Limb (tissue), 2 donors: ENCODE data around the gene BAZ2B.

Source experiments
- DNase-seq, 2 donors: peaks; one replicate each; pipeline ENCODE4 v3.0.0-alpha.2; 2016; ENCODE audit errors: extremely low spot score in 2 of 2

Gene BAZ2B

DNA sequence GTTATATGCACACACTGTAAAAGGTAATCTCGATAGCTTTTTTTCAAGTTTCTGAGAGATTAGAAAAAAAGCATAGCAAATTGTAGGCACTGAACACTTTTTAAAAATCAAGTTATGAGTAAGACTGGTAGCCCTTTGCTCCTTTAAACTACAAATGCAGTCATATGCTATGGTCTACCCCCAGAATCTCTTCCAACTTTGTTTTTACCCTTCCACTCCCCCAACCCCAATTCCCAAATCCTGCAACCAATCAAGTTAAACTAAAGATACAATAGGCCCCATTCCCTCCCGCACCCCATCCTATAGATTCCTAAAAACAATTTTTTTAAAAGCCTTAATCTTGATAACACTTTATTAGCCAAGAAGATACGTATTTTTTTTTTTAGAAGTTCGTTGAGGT, 752 bp upstream of the BAZ2B start:
- no peak for DNase-seq

DNA sequence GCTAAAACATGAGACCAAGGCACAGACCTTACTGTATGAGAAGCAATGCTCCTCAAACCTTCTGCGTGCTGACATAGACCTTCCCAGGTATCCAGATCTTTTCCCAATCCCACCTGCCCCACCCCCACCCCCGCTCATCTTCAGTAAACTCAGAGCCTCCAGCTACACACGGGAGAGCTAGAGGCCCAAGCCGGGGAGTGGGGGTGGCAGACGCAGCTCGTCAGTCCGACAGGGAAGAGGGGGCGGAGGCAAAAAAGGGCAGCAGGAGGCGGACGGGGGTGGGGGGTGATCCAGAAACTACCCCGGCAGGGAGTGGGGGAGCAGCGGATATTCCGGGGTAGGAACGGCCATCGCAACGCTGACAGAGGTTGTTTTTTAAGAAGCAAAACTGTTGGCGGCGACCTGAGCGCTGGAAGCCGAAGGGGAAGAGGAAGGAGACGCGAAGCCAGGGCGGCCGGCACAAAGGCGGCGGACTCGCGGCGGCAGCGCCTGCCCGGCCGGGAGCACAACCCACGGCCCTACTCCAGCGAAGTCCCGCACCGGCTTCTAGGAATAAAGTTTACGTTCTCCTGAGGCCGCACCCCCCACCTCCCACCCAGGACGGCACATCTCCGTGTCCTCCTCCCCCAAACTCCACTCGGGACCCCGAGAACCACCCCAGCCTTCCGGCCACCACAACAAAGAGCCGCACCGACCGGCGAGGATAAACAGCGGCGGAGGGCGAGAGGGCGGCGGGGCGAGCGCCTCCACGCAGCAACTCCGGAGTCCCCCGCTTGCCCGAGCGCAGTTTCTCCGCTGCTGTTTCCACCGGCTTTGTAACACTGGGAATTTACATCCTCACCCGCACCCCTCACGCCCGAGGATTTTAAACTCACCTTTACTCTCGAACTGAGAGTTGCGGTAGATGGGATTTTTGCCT, 722 bp downstream of the BAZ2B start:
- DNase-seq, result peak; percentile 92 to 94

DNA sequence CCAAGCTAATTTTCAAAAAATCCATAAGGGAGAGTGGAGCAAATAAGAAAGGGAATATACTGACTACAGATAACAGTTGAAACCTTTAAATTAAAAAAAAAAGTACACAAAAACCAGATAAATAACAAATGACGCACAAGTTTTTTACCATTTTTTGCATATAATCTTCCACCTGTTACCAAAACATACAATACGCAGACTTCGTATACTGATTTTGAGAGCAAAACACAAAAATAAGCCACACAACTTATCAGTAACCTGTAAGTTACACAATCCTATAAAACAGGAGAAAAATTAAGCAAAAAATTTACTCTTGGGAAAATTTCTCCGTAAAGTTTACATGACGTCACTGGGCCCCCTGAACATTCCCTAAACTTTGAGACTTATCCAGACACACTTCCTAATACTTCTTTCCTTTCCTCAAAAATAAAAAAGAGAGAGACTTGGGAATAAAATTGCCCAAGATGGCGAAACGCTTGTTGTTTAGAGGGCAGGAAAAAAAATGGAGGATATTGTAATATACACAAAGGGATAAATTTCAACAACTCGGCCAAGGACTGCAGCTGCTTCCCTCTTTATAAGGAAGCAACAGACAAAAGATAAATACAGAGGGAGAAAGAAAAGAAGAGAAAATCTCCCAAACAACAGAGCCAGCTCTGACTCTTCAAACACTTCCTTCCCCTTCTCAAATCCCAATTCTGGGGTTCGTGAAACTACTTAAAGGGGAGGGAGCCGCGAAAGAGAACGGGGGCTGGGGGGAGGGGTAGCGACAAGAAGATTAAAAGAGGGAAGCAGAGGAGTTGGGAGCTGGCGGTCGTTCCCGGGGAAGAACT, 1.6 kb downstream of the BAZ2B start:
- peak in 1 of 2 donors; percentile 84 for DNase-seq

DNA sequence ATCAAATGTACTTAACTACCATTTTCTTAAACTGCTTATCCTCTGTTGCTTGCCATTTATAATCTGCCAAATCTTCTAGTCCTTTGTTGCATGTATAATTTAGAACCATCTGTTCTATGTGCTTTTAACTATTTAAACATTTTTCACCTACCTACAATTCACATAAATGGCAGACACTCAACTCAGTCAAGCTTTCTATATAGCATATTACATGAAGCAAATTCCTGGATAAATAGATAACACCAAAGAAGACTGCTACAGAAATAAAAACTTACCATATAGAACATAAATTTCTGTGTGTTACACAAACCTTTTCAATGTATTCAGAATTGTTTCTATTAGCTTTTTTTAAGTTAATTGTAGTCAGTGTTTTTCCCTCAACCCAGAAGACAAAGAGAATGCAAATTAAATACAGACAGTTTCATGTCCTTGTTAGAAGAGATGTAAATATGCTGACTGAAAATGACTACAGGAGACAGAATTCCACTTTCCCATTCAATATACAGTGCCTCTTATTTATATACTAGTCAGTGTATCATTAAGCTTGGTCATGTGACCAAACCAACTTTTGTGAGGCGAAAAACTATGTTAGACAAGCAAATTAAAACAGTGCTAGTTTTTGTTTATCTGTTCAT, 2.6 kb downstream of the BAZ2B start:
- DNase-seq, result no peak

DNA sequence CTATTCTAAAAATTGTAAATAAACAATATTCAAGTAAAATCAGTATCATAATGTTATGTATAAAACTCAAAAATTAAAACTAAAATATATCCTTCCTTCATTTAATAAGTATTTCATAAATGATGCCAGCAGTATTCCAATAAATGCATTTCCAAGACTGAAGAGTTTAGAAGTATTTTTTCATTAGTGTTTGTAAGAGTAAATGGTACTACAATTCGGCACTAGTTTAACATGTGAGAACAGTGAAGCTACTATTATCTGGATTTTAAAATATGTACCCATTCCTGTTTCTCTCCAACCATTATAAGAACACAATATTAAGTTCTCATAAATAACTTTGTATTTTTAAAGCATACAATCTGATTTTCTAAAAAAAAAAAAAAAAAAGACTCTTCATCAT, 3.3 kb downstream of the BAZ2B start:
- no peak for DNase-seq

DNA sequence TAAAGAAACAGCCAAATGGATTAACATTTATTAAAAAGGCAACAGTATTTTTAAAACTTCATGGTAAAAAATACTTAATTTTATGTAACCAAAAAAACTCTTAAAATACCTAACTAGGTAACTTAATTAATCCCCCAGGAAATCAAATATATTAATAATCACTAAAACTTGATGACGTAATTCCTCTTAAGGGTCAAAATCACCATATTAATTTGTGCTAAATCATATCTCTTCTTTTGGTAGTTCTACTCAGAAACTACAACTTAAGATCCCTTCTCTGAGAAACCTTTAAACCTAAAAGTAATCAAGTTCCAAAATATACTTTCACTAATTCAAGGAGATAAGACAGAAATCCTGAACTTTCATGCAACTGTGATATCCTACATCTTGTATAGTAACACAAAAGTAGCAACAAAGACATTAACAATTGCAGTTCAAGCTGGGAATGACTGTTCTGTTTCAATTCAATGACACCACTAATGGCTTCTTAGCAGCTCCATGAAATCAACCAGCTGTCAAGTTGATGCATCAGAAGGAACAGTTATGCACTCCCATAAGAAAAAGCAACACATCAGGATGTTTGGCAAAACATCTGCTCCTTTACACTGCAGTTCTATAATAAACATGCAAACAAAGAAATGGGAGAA, 4.0 kb downstream of the BAZ2B start:
- DNase-seq, result no peak

DNA sequence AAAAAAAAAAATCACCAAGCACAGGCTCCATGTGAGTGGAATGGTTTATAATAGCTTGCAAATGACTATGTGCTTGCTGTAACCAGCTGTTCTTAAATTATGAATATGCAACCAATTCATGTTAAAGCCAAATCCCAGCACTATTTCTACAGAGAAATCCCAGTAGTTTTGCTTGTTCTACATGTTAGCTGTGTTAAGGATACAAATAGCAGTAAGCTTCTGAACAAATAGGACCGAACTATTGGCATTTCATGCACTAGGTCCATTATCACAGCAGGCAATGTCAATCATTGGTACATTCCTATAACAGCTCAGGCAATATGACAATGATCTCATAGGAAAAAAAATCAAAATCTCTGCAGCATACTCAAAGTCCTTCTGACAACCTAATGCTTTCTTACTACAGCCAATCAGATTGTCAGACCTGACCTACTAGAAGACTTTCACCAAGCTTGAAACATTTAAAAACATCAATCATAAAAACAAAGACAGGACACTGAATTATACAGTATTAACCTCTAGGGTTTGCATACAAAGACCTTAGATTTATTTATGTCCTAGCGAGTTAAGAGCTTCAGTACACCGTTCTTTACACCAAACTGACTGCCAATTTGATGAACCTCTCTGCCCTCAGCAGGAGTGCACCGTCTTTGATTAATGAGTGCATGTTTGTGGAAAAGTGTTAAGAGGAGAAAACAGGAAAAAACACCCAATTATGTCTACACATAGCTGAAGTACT, 6.4 kb downstream of the BAZ2B start:
- no peak for DNase-seq

DNA sequence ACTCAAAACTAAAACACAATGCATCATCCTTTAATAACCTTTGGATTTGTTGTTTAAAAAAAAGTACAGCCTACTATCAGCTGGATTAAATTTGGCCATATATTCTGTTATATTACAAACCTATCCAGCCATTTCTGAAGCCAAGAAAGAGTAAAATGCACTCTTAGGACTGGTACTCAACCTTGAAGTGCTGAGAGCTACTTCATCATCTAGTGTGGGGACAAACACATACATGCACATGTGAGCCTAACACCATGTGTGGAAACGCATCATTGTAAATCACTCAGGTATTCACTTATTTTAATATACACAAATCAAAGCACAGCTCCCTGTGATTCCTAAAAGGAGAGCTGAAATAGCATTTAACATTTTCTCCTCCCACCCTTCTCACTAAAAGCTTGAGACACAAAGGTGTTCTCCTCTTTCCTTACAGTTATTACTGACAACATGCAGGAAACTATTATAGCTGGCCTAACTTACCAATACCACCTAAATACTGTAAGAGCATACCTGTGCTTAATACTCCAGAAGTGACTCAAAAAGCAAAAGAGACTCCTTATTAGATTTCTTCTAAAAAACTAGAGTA, 7.5 kb downstream of the BAZ2B start:
- DNase-seq, result no peak

DNA sequence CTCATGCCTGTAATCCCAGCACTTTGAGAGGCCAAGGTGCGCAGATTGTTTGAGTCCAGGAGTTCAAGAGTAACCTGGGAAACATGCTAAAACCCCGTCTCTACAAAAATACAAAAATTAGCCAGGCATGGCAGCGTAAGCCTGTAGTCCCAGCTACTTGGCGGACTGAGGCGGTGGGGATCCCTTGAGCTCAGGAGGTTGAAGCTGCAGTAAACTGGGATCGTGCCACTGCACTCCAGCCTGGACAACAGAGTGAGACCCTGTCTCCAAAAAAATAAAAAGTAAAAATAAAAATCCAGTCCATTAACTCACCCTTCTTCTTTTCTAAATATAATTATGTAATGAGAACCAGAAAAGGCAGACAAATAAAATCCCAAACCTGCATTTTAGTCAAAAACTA, 8.2 kb downstream of the BAZ2B start:
- DNase-seq, result no peak

DNA sequence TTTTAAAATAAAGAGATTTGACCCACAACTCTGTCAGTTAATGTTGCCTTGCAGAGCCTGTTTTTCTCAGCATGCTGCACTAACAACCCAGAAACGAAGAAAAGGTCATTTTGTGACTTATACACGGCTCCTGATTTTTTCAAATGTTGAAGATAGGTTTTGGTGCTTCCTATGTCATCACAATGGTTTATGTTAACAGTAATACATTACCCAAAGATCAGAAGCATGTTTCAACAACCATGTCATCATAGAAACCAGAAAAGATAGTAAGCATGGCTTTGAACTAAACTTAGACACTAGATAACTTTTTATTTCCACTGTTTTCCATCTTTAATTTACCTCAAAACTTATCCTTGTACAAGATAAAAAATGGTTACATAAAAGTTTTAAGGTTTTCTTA, 10.1 kb downstream of the BAZ2B start:
- DNase-seq, result no peak

DNA sequence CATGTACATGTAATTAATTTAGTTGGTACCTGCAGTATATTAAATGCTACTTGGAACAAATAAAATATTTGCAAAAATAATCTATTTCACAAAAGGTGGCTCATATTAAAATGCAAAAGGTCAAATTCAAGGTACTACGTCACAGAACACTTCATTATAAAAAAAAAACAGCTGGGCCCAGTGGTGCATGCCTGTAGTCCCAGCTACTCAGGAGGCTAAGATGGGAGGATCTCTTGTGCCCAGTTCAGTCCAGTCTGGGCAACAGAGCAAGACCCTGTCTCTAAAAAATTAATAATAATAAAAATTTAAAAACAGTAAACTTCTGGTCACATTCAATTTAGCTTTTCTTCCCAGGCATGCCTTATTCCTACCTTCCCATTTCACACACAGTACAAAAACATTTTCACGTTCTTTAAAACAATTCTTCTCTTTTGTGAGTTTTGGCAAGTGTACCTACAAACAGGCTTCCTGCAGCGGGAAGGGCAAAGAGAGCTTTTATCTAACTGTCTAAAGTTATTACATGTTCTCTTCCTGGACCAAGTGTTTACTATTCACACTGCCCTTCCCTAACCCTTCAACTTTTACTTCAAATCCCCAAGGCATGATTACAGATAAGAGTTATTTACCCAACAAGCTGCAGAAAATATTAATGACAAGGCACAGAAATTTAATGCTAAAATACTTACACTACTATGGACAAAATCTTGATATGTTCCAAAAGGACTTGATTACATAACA, 10.7 kb downstream of the BAZ2B start:
- DNase-seq, result no peak

DNA sequence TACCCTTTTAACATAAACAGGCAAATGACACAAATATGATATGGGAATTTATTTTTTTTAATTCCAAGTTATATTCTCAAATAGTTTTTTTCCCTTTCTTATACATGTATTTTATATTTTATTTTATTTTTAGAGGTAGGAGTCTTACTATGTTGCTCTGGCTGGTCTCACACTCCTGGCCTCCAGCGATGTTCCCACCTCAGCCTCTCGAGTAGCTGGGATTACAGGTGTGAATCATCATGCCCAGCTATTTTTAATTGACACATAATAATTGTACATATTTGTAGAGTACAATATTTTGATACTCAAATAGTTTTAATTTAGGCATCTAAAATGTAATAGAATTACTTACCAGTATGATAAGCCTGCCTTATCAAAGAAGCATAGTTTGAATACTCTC, 12.2 kb downstream of the BAZ2B start:
- no peak for DNase-seq

DNA sequence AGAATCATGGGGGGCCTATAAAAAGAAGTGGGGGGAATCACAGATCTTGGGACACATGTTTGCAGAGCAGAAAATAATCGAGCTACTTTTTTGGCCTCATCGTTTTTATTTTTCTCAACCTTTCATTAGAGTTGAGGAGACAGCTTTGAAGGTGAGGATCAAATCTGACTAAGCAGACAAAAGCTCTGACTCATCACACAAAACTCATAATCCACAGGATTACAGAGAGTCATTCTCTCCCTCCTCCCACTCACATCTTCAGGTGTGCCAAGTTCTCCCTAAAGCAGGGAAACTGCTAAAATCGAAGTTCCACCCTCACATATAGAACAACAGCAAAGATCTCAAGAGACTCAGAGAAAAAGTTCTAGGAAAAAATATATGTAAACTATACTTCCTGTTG, 15.6 kb downstream of the BAZ2B start:
- DNase-seq, result no peak

DNA sequence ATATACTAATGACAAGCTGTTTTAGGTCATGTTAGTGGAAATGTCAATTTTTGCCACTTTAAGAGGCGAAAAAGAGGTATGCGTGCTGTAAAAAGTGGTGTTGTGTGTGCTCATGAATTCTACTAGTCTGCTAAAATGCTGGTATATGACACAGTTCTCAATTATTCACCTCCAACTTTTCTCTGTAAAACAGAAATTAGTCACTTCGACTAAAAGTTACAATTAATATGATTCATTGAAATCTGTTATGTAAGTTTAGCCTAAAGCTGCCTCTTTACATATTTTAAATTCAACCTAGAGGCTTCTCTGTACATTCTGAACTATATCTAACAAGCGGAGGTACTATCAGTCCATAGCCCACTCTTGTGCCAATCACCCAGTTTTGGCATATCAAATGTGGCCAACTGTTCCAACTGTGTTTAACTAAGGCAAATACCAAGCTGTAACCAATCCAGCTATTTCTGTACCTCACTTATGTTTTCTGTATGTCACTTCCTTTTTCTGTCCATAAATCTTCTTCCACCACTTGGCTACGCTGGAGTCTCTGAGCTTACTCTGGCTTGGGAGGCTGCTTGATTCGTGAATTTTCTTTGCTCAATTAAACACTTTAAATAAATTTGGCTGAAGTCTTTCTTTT, 20.8 kb downstream of the BAZ2B start:
- no peak for DNase-seq

DNA sequence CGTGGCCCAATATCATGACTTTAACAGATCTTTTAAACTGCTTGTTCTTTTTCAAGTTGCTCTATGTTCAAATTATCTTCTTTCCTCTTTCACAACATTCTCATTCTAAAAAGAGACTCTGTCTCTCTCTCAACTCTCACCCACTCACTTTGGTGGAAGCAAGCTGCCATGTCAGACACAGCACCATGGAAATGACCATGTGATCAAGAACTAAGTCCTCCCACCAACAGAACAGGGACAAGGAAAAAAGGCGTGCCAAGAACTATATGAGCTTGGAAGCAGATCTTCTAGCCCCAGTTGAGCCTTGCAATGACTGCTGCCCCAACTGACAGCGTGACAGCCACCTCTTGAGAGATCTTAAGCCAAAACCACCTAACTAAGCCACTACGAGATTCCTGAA, 23.9 kb downstream of the BAZ2B start:
- no peak for DNase-seq

DNA sequence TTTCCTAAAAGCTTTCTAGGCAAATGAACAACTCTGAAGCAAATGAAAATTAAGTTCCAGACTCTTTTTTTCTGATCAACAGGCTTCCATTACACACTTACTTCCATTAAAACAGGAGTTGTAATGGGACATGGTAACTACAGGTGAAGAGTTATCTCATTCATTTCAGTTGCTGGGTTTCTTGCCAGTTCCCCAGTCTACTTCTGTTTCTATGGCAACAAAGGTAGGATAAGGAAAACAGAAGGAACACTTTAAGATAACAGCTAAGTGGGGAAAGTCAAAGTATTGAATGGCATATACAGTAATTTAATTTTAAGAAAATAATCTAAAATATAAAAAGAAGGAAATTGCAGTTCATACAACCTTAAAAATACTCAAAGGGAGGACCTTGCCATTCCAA, 25.1 kb downstream of the BAZ2B start:
- no peak for DNase-seq

DNA sequence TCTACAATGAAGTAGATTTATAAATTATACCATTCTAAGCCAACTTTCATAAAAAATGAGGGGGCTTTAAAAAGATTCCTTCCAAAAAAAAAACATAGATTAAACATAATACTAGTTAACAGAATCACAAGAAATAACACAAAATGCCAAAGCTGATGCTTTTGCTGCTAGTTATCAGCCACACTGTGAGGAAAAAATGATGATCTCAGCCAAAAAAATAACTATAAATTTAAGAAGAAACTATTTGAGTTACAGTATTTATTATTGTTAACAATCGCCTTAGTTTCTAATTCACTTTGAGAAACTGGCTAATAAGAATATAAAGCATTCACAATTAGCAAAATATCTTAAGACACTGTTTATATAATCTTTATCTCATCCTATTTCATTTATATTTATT, 27.1 kb downstream of the BAZ2B start:
- no peak for DNase-seq

DNA sequence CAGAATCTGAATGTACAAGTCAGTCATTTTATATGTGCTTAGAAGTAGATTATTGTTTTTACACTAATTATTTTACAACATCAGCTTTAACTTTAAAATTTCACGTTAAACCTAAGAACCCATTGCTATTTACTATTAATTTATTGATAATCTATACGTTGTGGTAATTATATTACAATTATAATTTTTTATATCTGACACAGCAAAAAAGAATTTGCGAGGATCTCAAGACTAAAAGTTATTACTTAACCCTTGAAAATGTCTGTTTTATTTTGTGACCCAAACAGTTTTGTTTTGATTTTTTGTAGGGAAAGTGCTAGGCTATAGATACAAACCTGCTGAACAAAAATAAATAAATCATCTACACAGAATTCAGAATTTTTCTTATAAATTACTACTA, 30.3 kb downstream of the BAZ2B start:
- no peak for DNase-seq

DNA sequence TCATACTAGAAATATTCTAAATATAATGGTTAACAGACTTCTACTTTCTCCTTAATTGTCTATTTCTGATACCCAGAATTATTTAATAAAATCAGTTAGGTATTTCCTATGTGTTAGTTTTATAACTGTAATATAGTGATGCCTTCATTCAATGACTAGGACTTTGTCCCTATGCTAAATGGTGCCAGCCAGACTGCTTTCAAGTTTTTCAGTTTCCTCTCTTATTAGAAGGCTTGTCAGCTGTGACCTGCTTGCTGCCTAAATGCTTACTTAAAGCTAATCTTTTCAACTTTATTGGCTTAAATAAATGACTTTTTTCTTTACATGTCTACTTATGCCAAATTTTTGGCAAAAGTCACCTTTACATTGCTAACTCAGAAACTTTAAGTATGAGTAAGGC, 30.7 kb downstream of the BAZ2B start:
- DNase-seq, result no peak
